HCEC 1CT (cell line): ENCODE results near the gene NCBP2.
A peak's percentile ranks its signal among the peaks of the same experiment; 100 is the strongest.
"Not testable (repeated sequence)": the region's sequence is repeated elsewhere in the genome, so short reads cannot be mapped to it uniquely, and the experiment has no call there.

Source experiments
- DNase-seq: peaks from one replicate; pipeline ENCODE4 v3.0.0-alpha.2; 2017

The NCBP2 gene

DNA sequence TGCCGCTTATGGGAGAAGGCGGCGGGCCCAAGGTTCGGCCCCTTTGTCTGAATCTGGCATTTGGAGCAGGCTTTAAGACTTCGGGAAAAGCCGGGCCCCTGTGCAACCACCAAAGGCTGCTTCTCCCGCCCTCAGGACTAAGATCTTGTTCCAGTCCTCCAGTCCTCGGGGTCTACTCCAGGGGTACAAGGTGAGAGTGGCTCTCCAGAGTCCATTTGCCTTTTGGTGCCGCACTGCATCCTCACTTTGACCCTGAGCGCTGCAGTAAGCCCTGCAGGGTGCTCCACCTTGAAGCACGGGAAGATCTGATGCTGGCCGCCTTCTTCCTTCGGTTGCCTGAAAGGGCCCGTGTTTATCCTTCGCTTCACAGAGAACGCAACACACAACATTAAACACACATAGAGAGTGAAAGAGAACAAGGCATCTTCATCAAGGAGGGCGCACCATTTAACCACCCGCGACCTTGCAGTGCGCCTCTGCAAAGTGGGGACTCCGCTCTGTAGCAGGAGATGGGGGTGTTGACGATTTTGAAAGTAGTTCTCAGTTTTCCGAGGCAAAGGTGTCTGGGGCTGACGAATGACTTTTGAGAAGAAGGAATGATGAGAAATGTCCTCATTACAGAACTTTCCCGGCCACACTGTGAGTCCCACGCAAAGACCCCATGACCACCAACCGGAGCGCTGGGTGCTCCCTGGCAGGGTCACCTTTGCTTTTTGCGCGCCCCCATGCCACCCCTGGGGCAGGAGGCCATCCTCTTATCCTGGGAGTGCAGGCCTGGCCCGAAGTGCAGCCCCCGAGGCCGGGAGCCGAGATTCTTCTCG lies 25.3 kb upstream of the NCBP2 start:
- no peak for DNase-seq

DNA sequence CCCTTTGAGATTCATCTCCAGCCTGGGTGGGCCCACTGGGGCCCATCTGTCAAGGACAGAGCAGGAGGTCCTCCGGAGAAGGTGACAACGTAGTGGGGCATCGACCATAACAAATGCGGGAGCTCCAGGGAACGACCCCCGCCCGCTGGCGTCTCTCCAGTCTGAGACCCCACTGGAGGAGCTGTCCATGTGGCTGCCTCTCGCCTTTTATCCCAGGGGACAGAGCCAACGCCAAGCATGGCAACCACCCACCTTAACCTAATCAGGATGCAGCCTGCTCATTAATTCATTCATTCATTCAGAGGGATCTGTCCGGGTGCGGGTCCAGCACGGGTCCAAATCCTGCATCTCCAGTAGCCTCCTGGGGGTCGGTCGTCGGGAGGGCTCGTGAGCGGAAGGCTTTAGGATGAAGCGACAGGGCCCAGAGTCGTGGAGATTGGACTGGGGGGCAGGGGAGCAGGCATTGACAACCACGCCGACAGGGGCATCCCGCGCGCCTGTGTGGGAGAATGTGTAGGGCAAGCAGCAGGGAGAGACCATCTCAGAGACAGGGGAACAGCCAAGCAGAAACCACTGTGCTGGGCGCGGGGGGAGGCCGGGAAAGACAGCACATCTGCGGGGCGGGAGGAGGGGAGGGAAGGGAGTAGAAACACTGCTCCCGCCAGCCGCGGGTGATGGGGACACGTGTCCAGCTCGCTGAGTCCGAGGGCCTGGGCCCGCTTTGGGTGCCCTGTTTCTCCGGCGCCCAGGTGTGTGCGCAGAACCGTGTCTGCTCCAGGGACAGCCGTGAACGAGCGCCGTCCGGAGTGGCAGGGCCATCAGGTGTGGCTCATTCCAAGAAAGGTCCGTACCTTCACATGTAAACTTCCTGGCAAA lies 24.4 kb upstream of the NCBP2 start:
- no peak for DNase-seq

DNA sequence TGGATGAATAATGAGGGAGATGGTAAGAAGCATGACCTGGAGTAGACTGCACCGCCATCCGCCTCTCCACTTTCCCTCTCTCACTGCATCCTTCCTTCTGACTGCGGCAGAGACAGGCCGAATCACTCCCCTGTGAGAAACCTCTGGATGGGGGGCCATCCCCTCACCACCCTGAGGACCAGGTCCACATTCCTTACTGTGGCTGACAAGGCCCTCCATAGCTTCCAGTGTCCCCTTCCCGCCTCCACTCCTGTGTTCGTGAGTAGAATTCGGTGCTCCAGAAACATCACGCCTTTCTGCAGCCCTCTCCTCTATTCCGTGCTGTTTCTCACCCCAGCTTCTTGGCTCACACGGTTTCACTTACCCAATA lies 23.5 kb upstream of the NCBP2 start:
- no peak for DNase-seq

DNA sequence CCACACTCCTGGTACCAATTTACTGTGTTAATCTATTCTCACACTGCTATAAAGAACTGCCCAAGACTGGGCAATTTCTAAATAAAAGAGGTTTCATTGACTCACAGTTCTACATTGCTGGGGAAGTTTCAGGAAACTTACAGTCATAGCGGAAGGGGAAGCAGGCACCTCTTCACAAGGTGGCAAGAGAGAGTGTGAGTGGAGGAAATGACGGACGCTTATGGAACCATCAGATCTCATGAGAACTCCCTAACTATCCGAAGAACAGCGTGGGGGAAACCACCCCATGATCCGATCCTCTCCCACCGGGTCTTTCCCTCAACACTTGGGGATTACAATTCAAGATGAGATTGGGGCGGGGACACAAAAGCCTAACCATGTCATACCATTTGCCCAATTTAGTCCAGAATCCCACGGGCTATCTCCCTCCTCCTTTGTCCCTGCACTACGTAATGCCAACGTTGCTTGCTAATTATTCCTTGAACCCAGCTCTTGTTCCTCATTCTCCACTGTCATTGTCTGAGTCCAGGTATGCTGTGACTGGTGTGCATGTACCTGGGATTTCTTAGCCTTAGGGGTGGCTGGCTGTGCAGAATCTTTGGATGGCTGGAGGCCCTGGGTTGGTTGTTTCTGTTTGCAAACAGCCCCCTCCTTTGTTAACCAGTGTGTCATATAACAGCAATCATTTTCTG lies 22.9 kb upstream of the NCBP2 start:
- DNase-seq, result no peak

DNA sequence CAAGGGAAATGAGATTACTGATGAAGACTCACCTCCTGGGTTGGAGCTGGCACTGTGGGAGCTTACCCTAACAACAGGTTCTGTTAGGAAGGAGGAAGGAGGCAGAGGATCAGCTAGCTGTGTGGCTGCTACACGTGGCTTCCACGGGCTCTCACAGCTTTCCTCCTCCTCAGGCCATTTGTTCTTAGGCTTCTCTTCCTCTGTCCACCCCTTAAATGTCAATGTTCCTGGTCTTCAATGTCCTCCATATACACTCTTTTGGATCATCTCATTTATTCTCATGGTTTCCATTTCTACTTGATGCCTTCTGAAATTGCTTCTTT lies 21.3 kb upstream of the NCBP2 start:
- no peak for DNase-seq

DNA sequence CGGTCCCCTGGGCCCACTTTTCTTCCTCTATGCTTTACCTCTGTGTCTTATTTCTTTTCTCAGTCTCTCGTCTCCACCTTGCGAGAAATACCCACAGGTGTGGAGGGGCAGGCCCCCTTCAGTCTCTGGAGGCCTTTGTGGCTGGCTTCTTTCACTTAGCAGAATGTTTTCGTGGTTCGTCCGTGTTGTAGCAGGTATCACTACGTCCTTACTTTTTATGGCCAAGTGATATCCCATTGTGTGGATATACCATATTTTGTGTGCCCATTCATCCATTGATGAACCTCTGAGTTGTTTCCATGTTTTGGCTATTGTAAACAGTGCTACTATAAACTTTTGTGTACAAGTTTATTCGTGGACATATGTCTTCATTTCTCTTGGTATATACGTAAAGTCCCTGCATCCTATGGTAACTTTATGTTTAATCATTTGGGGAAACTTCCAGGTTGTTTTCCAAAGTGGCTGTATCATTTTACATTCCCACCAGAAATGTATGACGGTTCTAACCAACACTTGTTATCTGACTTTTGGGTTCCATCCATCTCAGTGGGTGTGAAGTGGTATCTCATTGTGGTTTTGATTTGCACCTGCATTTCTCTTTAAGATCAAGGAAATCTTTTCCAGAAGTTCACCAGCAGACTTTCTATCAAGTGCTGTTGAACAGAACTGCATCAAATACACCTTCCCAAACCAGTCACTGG lies 20.8 kb upstream of the NCBP2 start:
- no peak for DNase-seq

DNA sequence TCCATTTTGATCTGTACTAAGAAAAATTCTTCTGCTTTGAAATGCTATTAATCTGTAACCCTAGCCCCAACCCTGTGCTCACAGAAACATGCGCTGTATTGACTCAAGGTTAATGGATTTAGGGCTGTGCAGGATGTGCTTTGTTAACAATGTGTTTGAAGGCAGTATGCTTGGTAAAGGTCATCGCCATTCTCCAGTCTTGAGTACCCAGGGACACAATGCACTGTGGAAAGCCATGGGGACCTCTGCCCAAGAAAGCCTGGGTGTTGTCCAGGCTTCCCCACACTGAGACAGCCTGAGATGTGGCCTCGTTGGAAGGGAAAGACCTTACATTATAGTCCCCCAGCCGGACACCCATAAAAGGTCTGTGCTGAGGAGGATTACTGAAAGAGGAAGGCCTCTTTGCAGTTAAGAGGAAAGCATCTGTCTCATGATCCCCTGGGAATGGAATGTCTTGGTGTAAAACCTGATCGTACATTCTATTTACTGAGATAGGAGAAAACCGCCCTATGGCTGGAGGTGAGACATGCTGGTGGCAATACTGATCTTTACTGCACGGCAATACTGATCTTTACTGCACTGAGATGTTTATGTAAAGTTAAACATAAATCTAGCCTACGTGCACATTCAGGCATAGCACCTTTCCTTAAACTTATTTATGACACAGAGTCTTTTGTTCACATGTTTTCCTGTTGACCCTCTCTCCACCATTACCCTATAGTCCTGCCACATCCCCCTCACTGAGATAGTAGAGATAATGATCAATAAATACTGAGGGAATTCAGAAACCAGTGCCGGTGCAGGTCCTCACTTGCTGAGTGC lies 20.0 kb upstream of the NCBP2 start:
- DNase-seq, result no peak

DNA sequence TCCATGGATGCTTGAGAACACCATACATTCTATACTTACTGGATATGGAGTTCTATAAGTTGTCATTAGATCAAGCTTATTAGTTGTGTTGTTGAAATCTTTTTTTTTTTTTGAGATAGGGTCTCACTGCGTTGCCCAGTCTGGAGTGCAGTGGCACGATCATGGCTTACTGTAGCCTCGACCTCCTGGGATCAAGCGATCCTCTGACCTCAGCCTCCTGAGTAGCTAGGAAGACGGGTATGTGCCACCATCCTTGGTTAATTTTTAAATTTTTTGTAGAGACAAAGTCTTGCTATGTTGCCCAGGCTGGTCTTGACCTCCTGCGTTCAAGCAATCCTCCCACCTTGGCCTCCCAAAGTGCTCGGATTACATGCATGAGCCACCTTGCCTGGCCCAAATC lies 12.5 kb upstream of the NCBP2 start:
- DNase-seq, result no peak

DNA sequence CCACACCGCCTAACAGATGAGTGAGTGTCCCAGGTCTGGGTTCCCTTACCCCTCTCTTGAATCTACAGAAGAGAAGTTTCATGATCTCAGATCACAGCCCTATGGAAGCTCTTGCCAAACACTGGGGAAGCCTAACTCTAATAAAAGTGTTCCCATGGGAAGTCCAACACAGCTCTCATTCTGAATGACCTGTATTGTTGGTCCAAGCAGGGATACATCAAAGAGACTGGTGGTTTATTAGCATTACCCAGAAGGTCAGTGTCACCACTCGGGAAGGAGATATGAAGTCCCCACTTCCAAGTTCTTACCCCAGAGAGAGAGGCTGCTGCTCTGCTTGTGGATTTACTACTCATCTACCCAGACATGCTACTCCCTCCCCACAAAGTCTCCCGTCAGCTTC lies 9.0 kb upstream of the NCBP2 start:
- DNase-seq, result no peak

DNA sequence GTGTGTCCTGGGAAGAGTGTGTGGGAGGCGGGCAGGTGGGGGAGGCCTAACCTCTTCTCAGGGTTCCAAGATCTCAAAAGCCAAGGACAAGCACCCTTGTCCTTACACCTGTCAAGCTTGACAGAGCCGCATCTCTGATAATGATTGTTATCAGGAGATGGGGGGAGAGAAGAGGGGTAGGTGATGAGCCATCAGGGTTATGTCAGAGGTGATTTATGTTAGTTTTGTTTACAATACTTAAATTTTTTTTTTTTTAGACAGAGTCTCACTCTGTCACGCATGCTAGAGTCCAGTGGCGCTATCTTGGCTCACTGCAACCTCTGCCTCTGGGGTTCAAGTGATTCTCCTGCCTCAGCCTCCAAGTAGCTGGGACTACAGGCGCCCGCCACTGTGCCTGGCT lies 7.4 kb upstream of the NCBP2 start:
- no peak for DNase-seq

DNA sequence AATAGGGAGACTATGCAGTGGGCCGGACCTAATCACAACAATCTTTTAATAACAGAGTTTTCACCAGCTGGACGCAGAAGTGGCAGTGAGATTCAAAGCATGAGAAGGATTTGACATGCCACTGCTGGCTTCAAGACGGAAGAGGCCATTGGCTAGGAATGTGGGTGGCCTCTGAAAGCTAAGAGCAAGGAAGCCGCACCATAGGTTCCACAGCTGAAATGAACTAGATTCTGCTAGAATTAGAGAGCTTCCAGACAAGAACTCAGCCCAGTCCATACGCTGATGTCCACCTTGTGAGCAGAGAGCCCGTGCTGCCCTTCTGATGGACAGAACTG lies 6.9 kb upstream of the NCBP2 start:
- no peak for DNase-seq

DNA sequence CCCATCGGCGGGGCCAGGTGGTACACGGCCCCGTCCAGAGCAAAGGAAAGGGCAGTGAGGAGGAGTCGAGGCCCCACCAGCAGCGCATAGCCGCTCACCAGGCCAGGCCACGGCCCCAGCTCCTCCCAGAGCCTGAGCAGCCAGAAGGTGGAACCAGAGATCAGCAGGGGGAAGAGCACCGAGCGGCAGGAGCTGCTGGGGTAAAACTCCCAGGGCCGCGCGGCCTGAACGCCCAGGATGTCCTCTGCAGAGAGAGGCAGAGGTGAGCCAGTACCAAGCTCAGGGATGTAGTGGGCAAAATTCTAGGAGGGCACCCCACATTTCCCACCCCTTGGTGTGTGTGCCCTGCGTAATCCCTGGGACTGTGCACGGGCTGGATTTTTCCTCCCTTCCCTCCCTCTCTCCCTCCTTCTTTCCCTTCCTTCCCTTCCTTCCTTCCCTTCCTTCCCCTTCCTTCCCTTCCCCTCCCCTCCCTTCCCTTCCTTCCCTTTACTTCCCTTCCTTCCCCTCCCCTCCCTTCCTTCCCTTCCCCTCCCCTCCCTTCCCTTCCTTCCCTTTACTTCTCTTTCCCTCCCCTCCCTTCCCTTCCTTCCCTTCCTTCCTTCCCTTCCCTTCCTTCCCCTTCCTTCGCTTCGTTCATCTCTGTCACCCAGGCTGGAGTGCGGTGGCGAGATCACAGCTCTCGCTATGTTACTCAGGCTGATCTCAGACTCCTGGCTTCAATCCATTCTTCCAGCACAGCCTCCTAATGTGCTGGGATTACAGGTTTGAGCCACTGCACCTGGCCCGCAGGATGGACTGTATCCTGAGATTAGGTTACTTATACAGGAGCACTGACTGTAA lies 6.3 kb upstream of the NCBP2 start:
- DNase-seq, result no peak

DNA sequence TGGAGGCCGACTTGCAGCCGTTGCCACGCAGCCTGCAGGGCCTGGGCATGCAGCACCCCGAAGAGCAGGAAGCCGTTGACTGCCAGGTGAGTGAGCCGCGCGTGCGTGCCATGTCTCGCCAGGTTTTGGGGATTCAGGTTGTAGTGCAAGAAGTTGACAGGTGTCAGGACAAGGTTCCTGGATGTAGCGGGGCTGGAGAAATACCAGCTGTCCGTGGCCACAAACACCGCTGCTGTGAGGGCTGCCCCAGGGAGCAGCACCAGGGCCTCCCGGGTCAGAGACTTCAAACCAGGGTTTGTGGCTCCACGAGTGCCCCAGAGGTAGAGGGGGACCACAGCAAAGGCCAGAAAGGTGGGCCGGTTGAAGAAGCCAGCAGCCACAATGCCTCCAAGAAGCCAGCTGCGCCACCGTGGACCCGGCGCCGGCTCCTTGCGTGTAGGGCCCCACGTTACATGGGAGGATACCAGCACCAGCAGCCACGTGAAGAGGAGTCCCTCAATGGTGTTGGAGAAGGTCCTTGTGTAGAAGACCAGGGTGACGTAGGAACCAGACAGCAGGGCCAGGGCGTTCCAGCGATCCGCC lies 5.6 kb upstream of the NCBP2 start:
- DNase-seq, result no peak

DNA sequence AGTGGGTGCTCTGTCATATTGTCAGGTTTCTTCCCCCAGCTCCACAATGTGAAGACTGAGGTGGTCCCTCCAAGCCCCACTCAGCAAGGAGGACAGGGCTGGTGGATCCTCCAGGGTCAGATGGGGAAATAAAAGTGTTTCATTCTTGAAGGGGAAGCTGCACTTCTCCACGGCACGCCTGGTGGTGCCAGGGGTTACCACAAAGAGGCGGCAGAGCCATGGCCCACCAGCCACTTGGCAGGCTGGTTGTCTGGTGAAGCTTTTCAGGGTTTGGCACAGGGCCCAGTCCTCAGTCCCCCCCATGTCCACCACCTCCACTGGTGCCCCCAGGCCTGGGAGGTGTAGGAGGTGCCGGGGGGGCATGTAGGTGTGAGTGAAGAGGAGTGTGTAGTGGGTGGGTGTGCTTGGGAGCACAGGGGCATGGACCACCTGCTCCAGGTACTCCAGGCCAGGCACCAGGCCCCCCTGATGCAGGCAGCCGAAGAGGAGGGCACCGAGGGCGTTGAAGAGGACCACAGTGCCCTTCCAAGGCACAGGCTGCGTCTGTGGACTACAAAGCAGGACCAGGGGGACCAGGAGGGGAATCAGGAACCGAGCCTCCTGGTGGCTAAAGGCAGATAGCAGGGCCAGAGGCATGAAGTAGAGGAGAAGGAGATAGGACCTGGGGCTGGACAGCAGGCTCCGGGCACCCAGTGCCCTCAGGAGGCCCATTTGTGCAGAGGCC lies 5.0 kb upstream of the NCBP2 start:
- no peak for DNase-seq

DNA sequence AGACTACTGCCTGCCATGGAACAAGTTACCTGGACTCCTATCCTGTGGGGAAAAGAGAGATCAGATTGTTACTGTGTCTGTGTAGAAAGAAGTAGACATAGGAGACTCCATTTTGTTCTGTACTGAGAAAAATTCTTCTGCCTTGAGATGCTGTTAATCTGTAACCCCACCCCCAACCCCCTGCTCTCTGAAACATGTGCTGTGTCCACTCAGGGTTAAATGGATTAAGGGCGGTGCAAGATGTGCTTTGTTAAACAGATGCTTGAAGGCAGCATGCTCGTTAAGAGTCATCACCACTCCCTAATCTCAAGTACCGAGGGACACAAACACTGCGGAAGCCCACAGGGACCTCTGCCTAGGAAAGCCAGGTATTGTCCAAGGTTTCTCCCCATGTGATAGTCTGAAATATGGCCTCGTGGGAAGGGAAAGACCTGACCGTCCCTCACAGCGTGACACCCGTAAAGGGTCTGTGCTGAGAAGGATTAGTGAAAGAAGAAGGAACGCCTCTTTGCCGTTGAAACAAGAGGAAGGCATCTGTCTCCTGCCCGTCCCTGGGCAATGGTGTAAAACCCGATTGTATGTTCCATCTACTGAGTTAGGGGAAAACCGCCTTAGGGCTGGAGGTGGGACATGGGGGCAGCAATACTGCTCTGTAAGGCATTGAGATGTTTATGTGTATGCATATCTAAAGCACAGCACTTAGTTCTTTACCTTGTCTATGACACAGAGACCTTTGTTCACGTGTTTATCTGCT lies 1.9 kb upstream of the NCBP2 start:
- DNase-seq, result not testable (repeated sequence)

DNA sequence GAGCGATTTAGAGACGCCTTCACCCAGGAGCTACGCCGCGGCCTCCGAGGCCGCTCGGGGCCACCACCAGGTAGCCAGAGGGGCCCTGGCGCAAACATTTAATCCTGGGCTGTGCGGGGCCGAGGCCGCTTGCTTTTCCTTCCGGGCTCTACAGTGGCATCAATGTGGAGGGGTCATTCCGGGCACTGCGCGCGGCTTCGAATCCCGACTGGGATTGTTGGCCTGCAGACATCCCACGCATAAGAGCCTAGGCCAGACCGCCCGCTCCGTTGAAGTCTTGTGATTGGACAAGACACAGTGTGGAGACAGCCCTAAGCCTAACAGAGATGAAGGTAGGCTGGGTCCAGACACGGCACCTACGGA lies 568 bp upstream of the NCBP2 start:
- no peak for DNase-seq

DNA sequence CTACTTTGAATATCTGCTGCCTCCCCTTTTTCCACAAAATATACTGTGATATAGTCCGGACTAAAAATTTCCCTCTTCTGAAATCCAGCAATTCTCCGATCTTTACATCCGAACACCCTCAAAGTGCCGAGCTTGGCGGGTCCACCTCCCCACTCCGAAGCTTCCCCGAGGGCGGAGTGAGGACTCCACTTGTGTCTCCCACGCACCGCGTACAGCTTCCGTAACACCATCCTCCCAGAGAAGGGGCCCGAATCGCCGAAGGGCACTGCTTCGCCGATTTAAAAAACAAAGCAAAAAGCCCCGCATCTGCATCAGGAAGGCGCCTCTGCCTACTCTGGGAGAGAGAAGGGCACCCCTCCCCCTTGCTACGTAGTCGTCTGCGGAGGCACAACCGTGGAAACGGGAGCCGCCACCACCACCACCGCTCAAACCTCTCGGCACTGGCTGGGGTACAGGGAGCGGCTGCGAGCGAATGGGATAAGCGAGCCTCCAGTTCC lies 551 bp downstream of the NCBP2 start:
- peak; percentile 28 for DNase-seq

DNA sequence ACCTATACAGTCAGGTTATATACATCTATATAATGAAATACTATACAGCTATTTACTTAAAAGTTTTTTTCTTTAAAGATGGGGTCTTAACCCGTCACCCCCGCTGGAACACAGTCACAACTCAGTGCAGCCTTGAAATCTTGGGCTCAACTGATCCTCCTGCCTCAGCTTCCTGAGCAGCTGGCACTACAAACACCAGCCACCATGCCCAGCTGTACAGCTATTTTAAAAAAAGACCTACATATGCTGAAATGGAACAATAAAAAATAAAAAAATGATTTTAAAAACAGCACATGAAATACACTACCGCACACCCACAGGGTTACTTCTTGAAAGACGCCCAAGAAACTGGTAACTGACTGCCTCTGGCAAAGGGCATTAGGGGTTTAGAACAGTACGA lies 3.8 kb downstream of the NCBP2 start:
- no peak for DNase-seq

DNA sequence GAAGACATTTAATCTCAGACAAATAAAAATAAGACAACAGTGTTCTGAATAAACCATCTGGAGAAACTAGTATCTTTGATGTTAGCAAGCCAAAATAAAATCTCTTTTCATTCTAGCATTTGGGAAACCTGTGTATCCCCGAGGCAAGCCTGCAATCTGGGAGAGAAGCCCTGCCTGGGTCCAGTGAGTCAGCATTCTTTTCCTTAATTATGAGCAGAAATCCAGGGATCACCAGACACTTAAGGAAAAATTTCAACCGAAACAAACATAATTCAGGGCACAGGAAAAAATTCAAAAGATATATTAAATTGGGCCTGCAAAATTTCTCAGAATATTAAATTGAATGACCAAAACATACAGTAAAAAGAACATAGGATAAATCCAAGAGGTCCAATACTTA lies 4.2 kb downstream of the NCBP2 start:
- DNase-seq, result no peak

DNA sequence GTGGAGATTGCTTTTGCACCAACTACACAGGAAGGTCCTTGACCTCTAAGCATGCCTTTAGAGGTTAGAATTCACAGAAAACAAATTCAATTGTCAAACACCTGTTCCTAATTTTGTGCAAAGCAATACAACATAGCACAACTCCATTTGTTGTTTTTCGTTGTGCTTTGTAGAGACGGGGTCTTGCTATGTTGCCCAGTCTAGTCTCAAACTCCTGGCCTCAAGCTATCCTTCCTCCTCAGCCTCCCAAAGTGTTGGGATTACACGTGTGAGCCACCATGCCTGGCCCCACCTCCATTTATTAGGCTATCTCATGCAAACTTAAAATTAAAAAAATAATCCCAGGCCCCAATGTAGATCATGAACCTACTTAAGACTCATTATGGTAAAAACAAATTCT lies 6.0 kb downstream of the NCBP2 start:
- DNase-seq, result no peak
